Body of pancreas (tissue), 4 donors: ENCODE measurements around the gene NCF4. TPM values are rescaled to one million over a fixed set of nuclear protein-coding genes. Genes with fewer than 3 reads are reported as not detected.

Experiments used
- ATAC-seq: fragments of 150-250 bp; one replicate; pipeline ENCODE4 v1.9.1; 2016
- DNase-seq, 4 donors: peaks; one replicate each; pipeline ENCODE4 v3.0.0-alpha.2; 2019
- H3K27ac ChIP-seq, 4 donors: fragments of 200-600 bp; sonication (generic); 1 replicate in 3 of 4; 2 replicates in 1 of 4; pipeline versions ENCODE4 v1.5.1 to v1.6.1; 2016 to 2019; ENCODE audit warnings: mild to moderate bottlenecking in 1 of 4, mixed read lengths in 1 of 4, moderate library complexity in 1 of 4
- H3K27me3 ChIP-seq, 2 donors: fragments of 200-600 bp; sonication (generic); one replicate each; pipeline ENCODE4 v1.6.0; 2016; ENCODE audit warnings: mild to moderate bottlenecking in 1 of 2
- H3K36me3 ChIP-seq, 2 donors: fragments of 200-600 bp; sonication (generic); replicated peaks in 1 of 2; 2 replicates each; pipeline ENCODE4 v1.5.1; 2016; ENCODE audit warnings: low read depth in 2 of 2; ENCODE audit not compliant: insufficient read depth in 1 of 2
- H3K4me1 ChIP-seq: fragments of 200-600 bp; sonication (generic); one replicate; pipeline ENCODE4 v1.6.0; 2016
- H3K4me3 ChIP-seq, 2 donors: fragments of 200-600 bp; sonication (generic); 1 replicate in 1 of 2; 2 replicates in 1 of 2; pipeline ENCODE4 v1.5.1; 2016 to 2019
- H3K9me3 ChIP-seq, 3 donors: fragments of 200-600 bp; sonication (generic); 1 replicate in 2 of 3; 2 replicates in 1 of 3; pipeline ENCODE4 v1.5.1; 2016
- CTCF ChIP-seq, 7 experiments: fragments of 450-650 bp in 4 of 7; fragments of 200-600 bp in 3 of 7; sonication (generic) in 3 of 7; IDR thresholded peaks; one replicate each; pipeline ENCODE4 v1.5.1; 2016 to 2019; ENCODE audit warnings: antibody characterized with exemption in 7 of 7
- POLR2A ChIP-seq, 3 donors: fragments of 450-650 bp; IDR thresholded peaks; one replicate each; pipeline ENCODE4 v1.6.1; 2016; ENCODE audit warnings: antibody characterized with exemption in 3 of 3, mild to moderate bottlenecking in 2 of 3
- WGBS, 2 donors: methylation state at CpG; one replicate each; pipeline ENCODE4 v1.1.5; 2017; 5-methylcytosine and 5-hydroxymethylcytosine counted together
- intact Hi-C: fragments of 100-400 bp; cut with DNase I; formaldehyde crosslinking; loops from one replicate; pipeline ENCODE4 v1.15.1; 2023
- total RNA-seq, 2 donors: library from RNA; depleted of rRNA; stranded (reverse); fragments of >200 nt; gene quantifications; one replicate each; pipeline ENCODE4 v1.1.0, GENCODE V29; 2016

Gene NCF4
- total RNA-seq, 2 donors from 2014 or later, result 5.9 to 6.0 TPM

GRCh38 chr22:36833073-36833472, 27.7 kb upstream of the NCF4 start:
- ATAC-seq, result no peak
- intact Hi-C loops, result no loop called here
- Histone ChIP-seq H3K4me1 (no peaks in the 10 kb centered on the region), H3K27ac (no peak overlapping the region), H3K4me3 (no peak overlapping the region), H3K9me3 (no peaks in the 10 kb centered on the region), H3K36me3 (no peaks in the 10 kb centered on the region), H3K27me3 (no peaks in the 10 kb centered on the region)
- WGBS, 2 donors, result 77 to 84% methylated on average over 3 of the region's 3 CpGs
- DNase-seq, result no peak
- TF ChIP-seq CTCF (IDR thresholded peaks at IDR 0.05), result no peak
- TF ChIP-seq POLR2A (IDR thresholded peaks at IDR 0.05), result no peak

GRCh38 chr22:36835903-36836302, 24.9 kb upstream of the NCF4 start:
- no peak for DNase-seq
- Histone ChIP-seq H3K9me3 (no peaks in the 10 kb centered on the region), H3K27me3 (no peaks in the 10 kb centered on the region), H3K4me1 (no peaks in the 10 kb centered on the region), H3K27ac (no peak overlapping the region), H3K36me3 (no peaks in the 10 kb centered on the region), H3K4me3 (no peak overlapping the region)
- no peak for ATAC-seq
- intact Hi-C loops, result no loop called here
- WGBS, 2 donors, result 59 to 62% methylated on average over 5 of the region's 5 CpGs
- TF ChIP-seq CTCF (IDR thresholded peaks at IDR 0.05) (no peak), POLR2A (IDR thresholded peaks at IDR 0.05) (no peak)

DNA sequence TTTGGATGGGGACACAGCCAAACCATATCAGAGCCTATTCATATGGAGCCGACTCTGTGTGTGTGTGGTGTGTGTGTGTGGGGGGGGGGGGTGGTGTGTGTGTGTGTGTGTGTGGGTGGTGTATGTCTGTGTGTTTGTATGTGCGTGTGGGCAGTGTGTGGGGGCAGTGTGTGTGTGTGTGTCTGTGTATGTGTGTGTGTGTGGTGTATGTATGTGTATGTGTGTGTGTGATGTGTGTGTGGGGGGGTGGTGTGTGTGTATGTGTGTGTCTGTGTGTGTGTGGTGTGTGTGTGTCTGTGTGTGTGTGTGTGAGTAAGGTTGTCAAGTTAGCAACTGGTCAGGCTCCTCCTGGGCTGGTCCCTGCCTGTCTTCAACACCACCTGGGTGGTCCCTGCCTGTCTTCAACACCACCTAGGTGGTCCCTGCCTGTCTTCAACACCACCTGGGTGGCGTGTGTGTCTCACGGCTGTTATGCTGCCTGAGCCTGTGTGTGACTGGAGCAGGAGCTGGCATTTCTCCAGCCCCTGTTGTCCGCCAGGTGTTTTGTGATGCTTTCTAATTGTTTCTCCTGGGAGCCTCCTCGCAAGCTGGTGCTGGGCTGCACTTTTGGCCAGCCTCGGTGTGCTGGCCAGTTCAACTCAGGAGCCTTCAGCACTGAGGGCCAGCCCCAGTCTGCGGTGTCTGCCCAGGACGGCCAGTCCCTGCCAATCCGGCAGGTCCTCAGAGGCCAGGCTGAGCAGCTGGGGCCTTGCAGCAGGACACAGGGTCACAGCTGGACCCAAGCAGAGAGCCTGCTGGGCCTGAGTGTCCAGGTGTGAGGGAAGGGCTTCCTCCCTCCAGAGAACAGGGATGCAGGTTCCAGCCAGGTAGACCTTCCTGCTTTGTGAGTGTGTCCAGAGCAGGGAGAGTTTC, 22.4 kb upstream of the NCF4 start:
- Histone ChIP-seq H3K27me3 (no peaks in the 10 kb centered on the region), H3K4me3 (no peak overlapping the region), H3K9me3 (no peaks in the 10 kb centered on the region), H3K36me3 (no peaks in the 10 kb centered on the region), H3K4me1 (no peaks in the 10 kb centered on the region), H3K27ac (no peak overlapping the region)
- WGBS, 2 donors, result 74 to 79% methylated on average over 10 of the region's 10 CpGs
- intact Hi-C loops, result no loop called here
- no peak for DNase-seq
- TF ChIP-seq POLR2A (IDR thresholded peaks at IDR 0.05), result no peak
- no peak for TF ChIP-seq CTCF (IDR thresholded peaks at IDR 0.05)
- no peak for ATAC-seq

GRCh38 chr22:36839356-36840073, 21.3 kb upstream of the NCF4 start:
- WGBS, 2 donors, result 65 to 69% methylated on average over 10 of the region's 10 CpGs
- no peak for TF ChIP-seq CTCF (IDR thresholded peaks at IDR 0.05)
- no peak for TF ChIP-seq POLR2A (IDR thresholded peaks at IDR 0.05)
- Histone ChIP-seq H3K27me3 (no peaks in the 10 kb centered on the region), H3K4me3 (no peak overlapping the region), H3K36me3 (no peaks in the 10 kb centered on the region), H3K4me1 (no peaks in the 10 kb centered on the region), H3K9me3 (no peaks in the 10 kb centered on the region), H3K27ac (no peak overlapping the region)
- ATAC-seq (no peak), DNase-seq (no peak)
- intact Hi-C loops, result no loop called here
